GM12874 (cell line): ENCODE measurements around the gene RANBP9.

Experiments used
- CTCF ChIP-seq: IDR thresholded peaks from 2 replicates; pipeline ENCODE4 v1.5.1; 2011; ENCODE audit warnings: low read depth, mild to moderate bottlenecking, control low read depth, low read length, moderate library complexity; ENCODE audit not compliant: insufficient read depth

The RANBP9 gene

DNA sequence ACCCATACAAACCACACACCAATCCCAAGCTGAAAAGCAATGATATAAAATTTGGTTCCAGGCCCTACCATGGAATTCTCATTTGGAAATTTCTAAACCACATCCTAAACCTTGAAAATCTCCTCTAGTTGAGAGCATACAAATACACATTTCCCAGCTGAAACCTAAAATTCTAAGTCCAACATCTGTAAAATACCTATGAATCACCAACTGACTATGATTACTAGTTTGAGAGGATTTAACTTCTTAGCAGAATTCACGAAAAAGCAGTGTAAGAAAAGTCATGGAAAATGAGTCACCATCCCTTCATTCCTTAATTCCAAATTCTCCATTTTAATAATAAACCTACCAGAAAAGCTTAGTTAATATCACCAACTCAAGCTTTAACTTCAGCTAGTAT is 15.4 kb downstream of the RANBP9 start:
- TF ChIP-seq CTCF: no peak

GRCh38 chr6:13695252-13695651 is 16.4 kb downstream of the RANBP9 start:
- TF ChIP-seq CTCF: no peak

DNA sequence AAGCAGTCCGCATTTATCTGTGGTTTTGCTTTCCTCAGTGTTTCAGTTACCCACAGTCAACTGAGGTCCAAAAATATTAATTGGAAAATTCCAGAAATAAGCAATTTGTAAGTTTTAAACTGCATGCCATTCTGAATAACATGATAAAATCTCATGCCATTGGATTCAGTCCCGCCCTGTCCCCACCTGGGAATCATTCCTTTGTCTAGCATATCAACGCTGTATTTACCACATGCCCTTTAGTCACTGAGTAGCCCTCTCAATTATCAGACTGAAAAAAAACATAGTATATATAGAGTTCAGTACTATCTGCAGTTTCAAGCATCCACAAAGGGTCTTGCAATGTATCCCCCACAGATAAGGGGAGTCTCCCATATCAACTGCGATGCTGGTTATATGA is 17.1 kb downstream of the RANBP9 start:
- TF ChIP-seq CTCF: no peak

DNA sequence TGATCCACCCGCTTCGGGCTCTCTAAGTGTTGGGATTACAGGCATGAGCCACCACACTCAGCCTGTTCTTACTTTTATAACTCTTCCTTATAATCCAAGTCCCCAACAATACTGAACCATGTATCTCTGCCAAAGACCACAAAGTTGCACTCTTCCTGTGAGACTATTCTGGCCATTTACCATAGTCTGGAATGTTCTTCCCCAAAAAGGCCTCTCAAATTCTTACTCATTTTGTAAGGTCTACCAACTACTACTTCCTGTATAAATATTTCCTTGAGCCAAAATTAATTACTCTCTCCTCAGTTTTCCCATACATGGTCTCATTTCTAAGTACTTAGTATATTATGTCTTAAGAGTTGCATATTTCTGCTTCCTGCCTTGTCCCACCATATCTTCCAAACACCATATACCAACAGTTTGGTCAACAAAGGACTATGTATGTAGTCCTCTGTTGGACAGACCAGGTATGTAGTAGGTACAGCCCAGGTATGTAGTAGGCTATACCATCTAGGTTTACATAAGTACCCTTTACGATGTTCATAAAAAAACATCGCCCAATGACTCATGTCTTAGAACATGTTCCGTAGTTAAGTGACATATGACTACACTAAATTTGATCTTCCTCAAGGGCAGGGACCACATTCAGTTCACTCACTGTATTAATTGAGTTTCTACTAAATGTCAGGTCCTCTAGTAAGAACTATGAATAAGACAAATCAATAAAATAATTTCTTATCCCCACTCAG is 22.0 kb downstream of the RANBP9 start:
- no peak for TF ChIP-seq CTCF

- no peak for TF ChIP-seq CTCF
Observed at GRCh38 chr6:13688692-13689196, 22.9 kb downstream of the RANBP9 start.

GRCh38 chr6:13687917-13688351 is 23.7 kb downstream of the RANBP9 start:
- no peak for TF ChIP-seq CTCF

GRCh38 chr6:13684855-13685254 is 26.8 kb downstream of the RANBP9 start:
- TF ChIP-seq CTCF: no peak

DNA sequence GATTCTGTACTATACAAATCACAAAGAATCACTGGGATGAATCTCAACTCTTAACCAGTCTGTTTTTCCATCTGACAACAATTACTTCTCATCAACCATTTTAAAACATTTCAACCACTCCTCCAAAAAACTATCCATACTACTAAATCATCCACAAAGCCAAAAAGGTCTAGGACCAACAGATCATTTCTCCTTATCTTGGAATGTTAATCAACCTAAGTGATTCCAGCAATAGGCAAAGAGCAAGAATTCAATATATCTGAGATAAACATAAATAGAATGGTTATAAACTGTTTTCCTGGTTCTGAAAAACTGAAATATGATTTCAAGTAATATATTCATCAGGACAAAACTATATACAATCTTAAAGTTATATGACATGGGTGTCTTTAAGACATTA is 28.6 kb downstream of the RANBP9 start:
- no peak for TF ChIP-seq CTCF
